GM18861 (cell line): Measurements from ENCODE around the gene GRN.
"Not testable (repeated sequence)": the region's sequence is repeated elsewhere in the genome, so short reads cannot be mapped to it uniquely, and the experiment has no call there.

Experiments used
- ATAC-seq: cut with Tn5 transposase; IDR thresholded peaks from one replicate; pipeline ENCODE4 v1.9.1; 2021; ENCODE audit not compliant: unreplicated experiment

GRN gene

DNA sequence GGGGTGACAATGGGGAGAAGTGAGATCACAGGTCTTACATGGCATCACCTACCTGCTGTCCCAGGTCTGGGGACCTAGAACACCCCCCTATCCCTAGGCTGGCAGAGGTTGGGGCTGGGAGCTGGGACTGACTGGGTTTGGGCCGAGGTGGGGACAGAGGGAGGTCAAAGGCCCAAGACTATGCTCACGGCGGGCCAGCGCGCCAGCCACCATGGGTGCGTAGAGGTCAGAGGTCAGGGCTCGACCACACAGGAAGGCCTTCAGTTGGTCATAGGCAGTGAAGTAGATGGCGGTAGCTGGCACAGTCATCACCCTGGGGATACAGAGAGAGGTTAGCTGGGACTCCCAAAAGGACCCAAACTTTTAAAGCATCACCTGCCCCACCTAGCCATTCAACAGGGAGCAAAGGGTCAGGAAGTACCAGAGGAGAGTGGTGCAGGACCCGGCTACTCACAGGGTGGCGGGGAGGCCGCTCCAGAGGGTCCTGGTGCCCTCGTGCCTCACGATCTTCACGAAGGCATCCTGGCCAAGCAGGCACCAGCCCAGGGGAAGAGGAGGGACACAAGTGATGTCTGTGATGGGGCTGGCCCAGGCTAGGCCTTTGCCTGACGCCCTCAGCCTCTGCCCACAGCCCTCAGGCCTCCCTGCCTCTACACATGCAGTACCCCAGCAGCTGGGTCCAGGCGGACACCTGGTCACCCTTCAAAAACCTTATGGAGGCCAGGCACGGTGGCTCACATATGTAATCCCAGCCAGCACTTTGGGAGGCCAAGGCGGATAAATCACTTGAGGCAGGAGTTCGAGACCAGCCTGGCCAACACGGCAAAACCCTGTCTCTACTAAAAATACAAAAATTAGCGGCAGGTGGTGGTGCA, 23.6 kb upstream of the GRN start:
- no peak for ATAC-seq

DNA sequence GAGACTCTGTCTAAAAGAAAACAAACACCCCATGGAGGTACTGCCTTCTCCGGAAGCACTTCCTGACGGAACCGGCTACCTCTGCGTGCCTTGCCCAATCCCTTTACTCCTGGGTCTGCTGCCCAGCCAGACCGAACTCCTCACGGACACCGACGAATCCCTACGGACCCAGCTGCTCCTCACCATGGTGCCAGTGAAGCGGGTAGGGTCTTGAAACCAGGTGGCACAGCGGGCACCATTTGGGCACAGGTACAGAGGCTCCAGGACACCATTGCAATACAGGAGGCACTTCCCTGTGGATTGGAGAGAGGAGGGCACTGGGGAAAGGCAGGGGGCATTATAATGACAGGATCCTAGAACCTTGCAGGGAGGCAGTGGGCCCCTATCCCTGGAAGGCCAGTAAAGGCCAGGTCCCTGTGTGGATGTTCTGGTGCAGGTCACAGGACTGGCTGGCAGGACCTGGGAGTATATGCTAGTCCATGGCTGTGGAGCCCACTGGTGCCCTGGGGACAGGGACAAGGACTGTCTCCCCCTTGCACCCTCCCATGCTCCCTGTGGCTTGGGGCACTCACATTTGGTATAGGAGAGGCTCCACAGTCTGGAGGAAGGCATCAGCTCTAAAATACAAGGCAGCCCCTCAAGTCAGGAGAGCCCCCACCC, 22.7 kb upstream of the GRN start:
- ATAC-seq: no peak

DNA sequence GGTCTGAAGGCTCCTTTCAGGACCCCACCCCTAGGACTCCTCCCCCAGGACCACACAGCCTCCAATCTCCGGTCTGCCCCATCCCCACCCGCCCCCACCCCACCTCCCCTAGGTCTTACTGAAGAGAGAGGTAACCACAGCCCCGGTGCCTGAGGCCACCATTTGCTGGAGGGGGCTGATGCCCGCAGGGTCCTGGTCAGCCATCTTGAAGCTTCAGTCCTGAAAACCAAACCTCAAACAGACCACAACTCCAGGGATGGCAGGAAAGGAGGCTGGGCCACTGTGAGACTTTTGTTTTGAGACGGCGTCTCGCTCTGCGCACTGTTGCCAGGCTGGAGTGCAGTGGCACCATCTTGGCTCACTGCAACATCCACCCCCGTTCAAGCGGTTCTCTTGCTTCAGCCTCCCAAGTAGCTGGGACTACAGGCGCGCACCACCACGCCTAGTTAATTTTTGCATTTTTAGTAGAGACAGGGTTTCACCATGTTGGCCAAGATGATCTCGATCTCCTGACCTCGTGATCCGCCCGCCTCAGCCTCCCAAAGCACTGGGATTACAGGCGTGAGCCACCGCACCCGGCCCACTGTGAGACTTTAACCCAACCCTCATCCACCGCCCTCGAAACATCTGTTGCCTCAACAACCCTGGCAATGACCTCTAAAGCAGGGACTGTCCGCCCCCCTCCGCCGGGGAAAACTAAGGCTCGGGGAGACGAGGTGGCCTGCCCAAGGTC, 21.6 kb upstream of the GRN start:
- ATAC-seq: no peak

DNA sequence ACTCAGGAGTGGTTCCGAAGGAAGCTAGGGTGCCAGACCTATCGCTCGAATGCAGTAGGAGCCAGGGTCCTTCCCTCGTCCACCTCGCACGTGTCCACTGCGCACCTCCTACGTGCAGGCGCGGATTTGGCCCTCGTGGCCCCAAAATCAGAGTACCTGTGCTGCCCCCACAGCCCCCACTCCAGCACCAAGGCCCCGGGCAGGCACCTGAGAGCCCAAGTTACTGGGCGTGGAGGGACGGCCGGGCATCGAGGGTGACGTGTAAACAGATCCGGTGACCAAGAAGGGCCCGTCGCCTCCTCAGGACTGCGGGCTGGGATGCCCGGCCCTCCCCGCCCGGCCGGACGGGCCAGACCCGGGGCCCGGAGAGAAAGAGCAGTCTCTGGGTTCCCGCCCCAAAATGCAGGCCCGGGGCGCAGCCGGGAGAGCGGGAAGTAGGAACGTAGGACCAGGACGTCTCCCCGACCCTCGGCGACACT, 21.0 kb upstream of the GRN start:
- no peak for ATAC-seq

DNA sequence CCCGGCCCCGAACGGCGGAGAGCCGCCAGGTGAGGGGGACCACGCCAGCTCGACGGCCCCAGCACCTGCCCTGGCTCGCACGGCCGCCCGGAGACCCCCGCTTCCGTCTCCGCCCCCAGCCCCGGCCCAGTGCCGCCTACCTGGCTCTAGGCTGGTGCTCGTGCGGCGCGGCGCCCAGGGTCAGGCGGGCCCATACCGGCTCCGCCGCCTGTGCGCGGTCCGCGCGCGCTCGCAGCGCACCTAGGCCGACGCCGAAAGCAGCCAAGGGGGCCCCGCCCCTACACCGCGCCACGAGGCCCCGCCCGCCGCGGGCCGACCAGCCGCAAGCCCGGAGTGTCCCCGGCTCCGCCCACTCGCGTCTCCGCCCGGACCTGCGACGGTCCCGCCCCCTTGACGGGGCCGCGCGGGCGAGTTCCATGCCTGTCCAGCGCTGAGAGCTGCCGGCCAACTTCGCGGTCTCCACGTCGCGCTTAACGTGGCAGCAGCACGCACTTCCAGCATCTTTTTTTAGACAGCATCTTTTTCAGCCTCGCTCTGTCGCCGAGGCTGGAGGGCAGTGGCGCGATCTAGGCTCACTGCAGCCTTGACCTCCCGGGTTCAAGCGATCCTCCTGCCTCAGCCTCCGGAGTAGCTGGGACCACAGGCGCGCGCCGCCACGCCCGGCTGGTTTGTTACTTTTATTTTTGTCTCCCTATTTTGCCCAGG, 20.4 kb upstream of the GRN start, which contains the start of gene SLC25A39:
Gene SLC25A39, minus strand, starts transcription at position 253 of the 705 bp plus-strand sequence. CDS start 1,261 bp downstream, outside the sequence.
- peak; percentile 69 for ATAC-seq

DNA sequence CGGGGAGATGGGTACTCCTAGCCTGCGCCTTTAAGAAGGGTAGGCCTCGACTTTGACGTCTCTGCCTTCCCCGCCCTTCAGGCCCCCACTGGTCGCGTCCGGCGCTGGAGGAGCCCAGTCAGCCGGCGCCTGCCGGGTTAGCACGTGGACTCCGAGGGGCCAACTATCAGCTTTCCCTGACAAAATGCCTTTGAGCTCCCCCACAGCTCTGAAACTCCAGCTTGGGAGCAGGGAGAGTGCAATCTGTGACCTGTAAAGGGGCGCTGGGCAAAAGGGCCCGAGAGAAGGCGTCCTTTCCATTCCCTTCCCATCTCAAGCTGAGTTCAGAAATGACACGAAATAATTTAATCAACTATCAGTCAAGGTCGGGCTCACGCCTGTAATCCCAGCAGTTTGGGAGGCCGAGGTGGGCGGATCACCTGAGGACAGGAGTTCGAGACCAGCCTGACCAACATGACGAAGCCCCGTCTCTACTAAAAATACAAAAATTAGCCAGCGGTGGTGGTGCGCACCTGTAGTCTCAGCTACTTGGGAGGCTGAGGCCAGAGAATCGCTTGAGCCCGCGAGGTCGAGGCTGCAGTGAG, 18.1 kb upstream of the GRN start:
- peak; percentile 43 for ATAC-seq

DNA sequence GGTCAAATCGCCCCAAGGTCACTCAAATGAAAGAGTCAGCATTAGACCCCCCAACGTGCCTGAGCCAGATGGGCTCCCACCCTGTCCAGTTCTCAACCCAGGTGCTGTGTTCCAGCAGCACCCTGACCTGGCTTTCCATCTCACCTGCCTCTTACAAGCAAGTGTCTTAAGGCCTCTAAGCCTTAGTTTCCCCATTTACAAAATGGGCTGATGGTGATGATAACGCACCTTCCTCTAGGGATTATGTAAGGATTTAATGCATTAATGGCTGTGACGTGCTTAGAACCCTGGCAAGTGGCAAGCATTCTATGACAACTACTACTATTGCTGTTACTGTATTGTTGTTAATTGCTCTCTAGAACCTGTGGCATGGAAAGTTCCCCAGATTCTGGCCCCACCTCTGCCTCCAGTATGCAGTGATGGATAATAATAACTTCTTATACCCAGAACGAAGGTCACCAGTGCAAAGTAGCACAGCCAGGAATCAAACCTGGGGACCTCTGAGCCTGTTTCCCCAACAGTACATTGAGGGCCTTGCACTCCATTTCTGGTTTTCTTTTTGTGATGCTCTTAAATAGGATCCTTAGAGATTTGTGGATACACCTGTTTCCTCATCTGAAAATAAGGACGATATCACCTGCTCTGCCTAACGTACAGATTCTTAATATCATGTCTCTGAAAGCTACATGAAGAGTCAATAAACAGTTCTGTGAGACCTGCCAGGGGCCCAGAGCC, 17.2 kb upstream of the GRN start:
- ATAC-seq: no peak

DNA sequence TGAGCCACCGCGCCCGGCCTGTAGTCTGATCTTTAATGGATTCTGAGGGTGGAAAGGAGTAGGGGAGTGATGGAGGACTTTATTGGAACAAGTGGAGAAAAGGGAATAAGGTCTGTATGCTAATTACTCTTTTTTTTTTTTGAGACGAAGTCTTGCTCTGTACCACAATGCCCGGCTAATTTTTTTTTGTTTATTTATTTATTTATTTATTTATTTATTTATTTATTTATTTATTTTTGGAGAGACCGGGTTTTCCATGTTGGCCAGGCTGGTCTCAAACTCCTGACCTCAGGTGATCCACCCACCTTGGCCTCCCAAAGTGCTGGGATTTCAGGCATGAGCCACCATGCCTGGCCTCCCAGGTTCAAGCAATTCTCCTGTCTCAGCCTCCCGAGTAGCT, 15.6 kb upstream of the GRN start:
- ATAC-seq: not testable (repeated sequence)

DNA sequence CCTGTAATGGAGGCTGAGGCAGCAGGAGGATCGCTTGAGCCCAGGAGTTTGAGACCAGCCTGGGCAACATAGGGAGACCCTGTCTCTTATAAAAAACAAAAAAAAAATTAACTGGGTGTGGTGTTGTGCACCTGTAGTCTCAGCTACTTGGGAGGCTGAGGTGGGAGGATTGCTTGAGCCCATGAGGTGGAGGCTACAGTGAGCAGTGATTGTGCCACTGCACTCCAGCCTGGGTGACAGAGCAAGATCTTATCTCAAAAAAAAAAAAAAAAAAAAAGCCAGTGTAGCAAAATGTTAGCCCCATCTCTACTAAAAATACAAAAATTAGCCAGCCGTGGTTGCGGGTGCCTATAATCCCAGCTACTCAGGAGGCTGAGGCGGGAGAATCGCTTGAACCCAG, 14.8 kb upstream of the GRN start:
- ATAC-seq: not testable (repeated sequence)

DNA sequence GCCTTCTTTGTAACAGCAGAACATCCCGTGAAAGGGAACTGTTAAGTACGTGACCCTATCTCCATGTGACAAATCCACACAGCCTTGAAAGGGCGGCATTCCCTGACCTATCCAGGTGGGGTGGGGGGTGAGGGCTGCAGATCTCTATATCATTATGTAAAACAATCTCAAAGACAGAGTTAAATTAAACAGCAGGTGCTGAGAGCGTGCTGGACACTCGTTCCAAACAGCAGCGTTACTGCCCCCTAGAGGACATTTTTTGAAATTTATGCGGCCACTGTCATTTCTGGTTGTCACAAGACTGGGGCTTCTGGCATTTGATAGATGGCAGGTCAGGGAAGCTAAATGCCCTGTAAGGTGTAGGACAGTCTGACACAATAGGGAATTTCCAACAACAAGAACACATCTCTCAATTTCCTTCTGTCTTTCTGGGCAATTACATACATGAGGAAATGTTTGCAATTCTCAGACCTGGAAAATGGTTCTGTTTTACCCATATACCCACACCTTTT, 13.8 kb upstream of the GRN start:
- no peak for ATAC-seq

DNA sequence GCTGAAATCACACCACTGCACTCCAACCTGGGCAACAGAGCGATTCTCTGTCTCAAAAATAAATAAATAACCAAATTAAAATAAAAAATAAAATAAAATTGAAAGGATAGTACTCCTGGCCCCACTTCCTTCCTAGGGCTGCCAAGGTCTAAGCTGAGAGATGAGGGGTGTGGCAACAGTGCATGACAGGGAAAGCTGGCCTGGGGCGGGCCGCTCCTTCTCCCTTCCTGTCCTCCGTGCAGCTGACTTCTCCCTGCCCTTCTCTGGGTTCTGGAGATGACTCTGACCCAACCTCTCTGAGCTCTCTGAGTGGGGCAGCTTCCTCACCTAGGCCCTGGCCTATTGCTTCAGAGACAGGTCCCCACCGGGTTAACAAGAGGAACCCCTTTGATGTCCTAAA, 11.7 kb upstream of the GRN start:
- no peak for ATAC-seq

DNA sequence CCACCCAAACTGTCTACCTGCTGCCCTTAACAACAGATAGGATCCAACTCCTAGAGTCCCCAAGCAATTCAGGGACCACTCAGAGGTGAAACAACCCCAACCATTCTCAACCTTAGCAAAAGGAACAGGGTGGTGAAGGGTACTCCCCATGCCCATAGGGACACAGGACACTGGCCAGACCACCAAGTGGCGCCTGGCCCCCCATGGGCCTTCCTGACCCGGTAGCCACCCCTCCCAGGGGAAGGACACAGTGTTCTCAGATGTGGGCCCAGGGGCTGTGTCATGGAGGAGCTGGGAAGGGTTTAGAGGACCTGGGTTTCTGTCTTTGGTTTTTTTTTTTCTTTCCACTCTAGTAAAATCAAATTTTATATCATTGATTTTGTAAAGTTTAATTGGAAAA, 10.8 kb upstream of the GRN start:
- no peak for ATAC-seq

DNA sequence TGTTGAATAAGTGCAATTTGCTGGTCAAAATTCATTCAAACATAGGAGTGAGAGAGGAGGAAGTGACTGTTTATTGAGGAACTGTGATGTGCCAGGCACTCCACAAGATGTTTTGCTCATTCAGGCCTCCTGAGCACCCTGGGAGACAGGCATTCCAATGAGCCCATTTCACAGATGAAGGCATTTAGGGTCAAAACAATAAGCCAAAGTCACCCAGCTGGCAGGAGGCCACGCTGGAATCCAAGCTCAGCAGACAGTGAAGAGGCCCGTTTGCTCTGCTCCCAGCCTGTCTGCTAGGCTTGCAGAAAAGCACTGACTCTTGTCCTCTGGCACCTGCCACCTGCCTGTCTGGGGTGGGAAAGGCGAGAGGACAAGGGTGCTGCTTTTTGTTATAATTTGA, 10.4 kb upstream of the GRN start:
- ATAC-seq: no peak

DNA sequence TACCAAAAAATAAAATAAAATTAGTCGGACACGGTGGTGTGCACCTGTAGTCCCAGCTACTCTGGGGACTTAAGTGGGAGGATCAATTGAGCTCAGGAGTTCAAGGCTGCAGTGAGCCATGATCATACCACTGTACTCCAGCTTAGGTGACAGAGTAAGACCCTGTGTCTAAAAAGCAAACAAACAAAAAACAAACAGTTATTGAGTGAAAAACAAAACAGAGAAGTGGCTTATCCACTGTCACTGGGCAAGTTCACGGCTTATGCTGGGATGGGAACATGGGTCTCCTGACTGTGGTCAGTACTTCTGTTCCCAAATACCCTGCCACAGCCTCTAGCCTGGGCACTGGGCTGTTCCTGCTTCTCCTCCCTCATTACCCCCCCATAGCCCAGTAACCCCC, 9.5 kb upstream of the GRN start:
- ATAC-seq: no peak

DNA sequence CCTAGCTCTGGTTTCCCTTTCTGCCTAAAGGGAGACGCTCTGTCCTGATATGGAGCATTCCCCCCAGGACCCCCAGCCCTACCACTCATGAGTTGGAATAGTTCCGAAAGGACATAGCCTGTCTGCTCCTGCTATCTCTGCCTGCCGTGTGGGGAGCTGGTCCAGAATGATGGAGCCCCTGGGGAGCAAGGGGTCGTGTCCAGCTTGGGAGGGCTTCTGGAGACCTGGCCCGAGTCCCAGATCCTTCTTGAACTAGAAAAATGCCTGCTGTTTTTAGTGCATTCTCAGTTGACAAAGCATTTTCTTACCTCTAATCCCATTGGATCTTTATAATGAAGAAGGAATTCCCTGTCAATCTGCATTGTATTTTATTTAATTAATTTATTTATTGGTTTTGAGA, 9.1 kb upstream of the GRN start:
- ATAC-seq: no peak

DNA sequence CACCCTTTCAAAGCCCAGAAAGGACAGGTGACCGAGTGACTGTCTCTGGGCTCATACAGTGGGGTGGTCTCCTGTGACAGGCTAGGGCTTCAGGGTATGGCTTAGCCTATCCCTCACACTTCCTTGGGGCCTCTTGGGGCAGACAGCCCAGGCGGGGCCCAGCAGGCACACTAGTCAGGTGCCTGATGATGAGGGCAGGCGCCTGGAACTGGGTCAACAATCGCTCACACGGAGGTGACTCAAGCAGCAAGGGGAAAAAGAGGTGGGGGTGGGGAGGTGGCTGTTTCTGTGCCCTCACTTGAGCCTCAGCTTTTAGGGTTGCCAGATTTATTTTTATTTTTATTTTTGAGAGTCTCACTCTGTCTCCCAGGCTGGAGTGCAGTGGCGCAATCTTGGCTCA, 6.4 kb upstream of the GRN start:
- ATAC-seq: no peak

DNA sequence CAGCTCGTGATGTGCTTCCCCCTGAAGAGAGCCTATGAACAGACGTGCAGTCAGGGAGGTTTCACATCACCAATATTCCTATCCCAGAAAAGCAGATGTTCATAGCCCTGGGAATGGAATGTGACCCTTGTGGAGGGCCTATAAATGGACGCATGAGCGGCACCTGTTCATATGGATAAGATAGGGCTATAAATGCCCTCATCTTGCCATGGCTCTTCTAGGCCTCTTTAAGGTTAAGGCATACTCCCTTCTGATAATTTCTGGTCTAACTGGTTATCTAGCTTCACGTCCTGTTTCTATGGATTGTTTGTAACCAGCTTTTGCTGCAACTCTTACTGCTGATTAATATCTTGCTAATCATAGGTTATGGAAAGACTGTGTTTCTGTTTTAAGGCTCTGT, 4.5 kb upstream of the GRN start:
- ATAC-seq: not testable (repeated sequence)

DNA sequence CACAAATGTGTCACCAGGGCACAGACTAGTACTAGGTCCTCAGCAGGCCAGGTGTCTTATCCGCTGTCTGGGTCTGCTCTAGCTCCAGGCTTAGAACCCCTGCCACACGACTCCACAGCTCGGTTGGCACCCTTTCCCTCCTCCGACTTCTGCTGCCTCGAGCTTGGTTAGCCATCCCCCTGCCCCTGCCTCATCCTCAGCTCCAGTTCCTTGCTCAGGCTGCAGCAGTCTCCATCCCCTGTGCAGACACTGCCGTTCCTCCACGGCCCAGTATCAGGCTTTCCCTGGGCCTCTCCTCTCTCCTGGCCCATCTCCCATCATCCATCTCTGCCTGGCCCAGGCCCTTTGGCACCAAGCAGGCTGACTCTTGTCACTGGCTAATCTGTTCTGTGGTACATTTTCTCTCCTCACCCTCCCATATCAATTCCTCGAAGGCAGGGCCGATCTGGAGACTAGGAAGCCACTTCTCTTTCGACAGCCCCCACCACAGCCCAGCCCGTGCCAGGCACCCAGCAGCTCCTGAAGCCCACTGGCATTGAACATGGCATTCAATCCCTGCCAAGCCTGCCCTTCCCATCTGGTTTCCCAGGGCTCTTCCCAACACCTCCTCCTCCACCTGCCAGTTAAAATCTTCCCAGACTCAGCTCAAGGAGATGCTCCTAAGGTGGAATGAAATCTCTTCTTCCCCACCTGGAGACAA, 1.4 kb upstream of the GRN start:
- no peak for ATAC-seq

DNA sequence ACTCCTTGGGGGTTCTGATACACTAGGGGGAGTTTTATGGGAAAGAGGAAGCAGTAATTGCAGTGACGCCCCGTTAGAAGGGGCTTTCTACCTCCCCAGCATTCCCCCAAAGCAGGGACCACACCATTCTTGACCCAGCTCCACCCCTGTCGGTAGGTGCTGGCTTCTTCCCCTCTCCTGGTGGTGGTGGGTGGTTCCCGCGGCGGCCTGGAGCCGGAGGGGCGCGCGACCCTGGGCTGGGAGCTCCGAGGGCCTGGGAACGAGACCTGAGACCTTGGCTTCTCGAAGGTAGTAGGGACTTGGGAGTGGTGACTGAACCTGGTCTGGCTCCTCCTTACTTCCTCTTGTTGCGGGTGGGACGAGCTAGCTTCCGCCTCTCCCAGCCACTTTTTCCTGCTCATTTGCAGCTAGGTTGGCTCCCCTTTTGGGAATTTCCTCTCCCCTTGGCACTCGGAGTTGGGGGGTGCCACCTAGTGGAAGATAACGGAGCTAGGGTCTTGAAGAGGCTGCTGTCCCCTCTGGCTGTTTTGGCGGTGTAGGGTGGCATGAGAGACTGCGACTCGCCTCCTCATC, 438 bp downstream of the GRN start:
- ATAC-seq: no peak
